GM12878 (cell line): ENCODE data around the gene SSX2B.
"Not testable (repeated sequence)": the region's sequence is repeated elsewhere in the genome, so short reads cannot be mapped to it uniquely, and the experiment has no call there.

Experiments used
- CEBPB ChIP-seq, 2 experiments: fragments of 150-350 bp in 1 of 2; IDR thresholded peaks; 2 replicates each; pipeline ENCODE4 v1.6.1; 2012 to 2014; ENCODE audit warnings: low read depth in 2 of 2, low read length in 2 of 2, borderline replicate concordance in 1 of 2, inconsistent platforms in 1 of 2
- GATAD2B ChIP-seq: fragments of 450-650 bp; conservative IDR thresholded peaks from 2 replicates; pipeline ENCODE4 v1.6.1; 2017; ENCODE audit warnings: low read depth, mild to moderate bottlenecking, moderate library complexity
- JUND ChIP-seq: IDR thresholded peaks from 2 replicates; pipeline ENCODE4 v1.6.1; 2012; ENCODE audit warnings: low read depth, mild to moderate bottlenecking, low read length, improper control_type of control experiment, moderate library complexity
- POLR2A ChIP-seq: IDR thresholded peaks from 2 replicates; pipeline ENCODE4 v1.6.1; 2011; ENCODE audit warnings: low read depth, mild to moderate bottlenecking, low read length
- POLR2AphosphoS5 ChIP-seq: IDR thresholded peaks from 2 replicates; pipeline ENCODE4 v1.6.1; 2011; ENCODE audit warnings: mild to moderate bottlenecking, low read length, inconsistent platforms
- RAD21 ChIP-seq: IDR thresholded peaks from 2 replicates; pipeline ENCODE4 v1.6.1; 2011; ENCODE audit warnings: mild to moderate bottlenecking, low read depth, low read length, moderate library complexity; ENCODE audit not compliant: insufficient read depth
- SPI1 ChIP-seq: IDR thresholded peaks from 2 replicates; pipeline ENCODE4 v1.6.1; 2011; ENCODE audit warnings: low read depth, mild to moderate bottlenecking, low read length, moderate library complexity, borderline replicate concordance; ENCODE audit not compliant: insufficient read depth
- ZNF384 ChIP-seq: IDR thresholded peaks from 2 replicates; pipeline ENCODE4 v1.6.1; 2012; ENCODE audit warnings: low read depth, mild to moderate bottlenecking, low read length, improper control_type of control experiment, borderline replicate concordance
- TF ChIP-seq, protein P1 (sequence below), 3 experiments: IDR thresholded peaks in 2 of 3; conservative IDR thresholded peaks in 1 of 3; 2 replicates each; pipeline ENCODE4 v1.5.1; 2011; ENCODE audit warnings: low read depth in 3 of 3, low read length in 3 of 3, mild to moderate bottlenecking in 3 of 3, control low read depth in 2 of 3, moderate library complexity in 2 of 3, inconsistent platforms in 1 of 3, mixed read lengths in 1 of 3; ENCODE audit not compliant: control insufficient read depth in 2 of 3, insufficient read depth in 1 of 3; ENCODE audit errors: extremely low read depth in 1 of 3

DNA sequence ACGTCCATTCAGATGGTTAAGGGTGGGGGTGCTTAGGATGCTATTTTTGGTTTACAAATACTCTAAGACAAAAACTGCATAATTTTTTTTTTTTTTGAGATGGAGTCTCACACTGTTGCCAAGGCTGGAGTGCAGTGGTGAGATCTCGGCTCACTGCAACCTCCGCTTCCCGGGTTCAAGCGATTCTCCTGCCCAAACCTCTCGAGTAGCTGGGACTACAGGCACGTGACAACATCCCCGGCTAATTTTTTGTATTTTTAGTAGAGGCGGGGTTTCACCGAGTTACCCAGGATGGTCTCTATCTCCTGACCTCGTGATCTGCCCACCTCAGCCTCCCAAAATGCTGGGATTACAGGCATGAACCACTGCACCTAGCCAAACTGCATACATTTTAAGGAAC is 22.5 kb downstream of the SSX2B start:
- TF ChIP-seq, protein P1, sequence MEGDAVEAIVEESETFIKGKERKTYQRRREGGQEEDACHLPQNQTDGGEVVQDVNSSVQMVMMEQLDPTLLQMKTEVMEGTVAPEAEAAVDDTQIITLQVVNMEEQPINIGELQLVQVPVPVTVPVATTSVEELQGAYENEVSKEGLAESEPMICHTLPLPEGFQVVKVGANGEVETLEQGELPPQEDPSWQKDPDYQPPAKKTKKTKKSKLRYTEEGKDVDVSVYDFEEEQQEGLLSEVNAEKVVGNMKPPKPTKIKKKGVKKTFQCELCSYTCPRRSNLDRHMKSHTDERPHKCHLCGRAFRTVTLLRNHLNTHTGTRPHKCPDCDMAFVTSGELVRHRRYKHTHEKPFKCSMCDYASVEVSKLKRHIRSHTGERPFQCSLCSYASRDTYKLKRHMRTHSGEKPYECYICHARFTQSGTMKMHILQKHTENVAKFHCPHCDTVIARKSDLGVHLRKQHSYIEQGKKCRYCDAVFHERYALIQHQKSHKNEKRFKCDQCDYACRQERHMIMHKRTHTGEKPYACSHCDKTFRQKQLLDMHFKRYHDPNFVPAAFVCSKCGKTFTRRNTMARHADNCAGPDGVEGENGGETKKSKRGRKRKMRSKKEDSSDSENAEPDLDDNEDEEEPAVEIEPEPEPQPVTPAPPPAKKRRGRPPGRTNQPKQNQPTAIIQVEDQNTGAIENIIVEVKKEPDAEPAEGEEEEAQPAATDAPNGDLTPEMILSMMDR (IDR thresholded peaks at IDR 0.05 in 2 of 3, conservative IDR thresholded peaks at IDR 0.05 in 1 of 3; ENCODE audit: control insufficient read depth in 2 of 3, extremely low read depth in 1 of 3, insufficient read depth in 1 of 3, low read depth in 3 of 3, low read length in 3 of 3) = not testable (repeated sequence)
- not testable (repeated sequence) for TF ChIP-seq POLR2AphosphoS5; POLR2A; RAD21; JUND; GATAD2B; ZNF384; CEBPB (IDR thresholded peaks at IDR 0.05; ENCODE audit: borderline replicate concordance in 1 of 2, low read depth in 2 of 2, low read length in 2 of 2); SPI1
